Cerebellar cortex (tissue), 1 donor: ENCODE results near the gene OR2F2.

Experiments used
- DNase-seq: peaks from one replicate; pipeline ENCODE4 v3.0.0-alpha.2; 2015; ENCODE audit warnings: low spot score

The OR2F2 gene

GRCh38 chr7:143914938-143915652 lies 19.9 kb upstream of the OR2F2 start:
- no peak for DNase-seq

- DNase-seq: no peak
Measured at GRCh38 chr7:143924851-143925250, 10.2 kb upstream of the OR2F2 start.

- no peak for DNase-seq
Measured at GRCh38 chr7:143929224-143929920, 5.7 kb upstream of the OR2F2 start.

DNA sequence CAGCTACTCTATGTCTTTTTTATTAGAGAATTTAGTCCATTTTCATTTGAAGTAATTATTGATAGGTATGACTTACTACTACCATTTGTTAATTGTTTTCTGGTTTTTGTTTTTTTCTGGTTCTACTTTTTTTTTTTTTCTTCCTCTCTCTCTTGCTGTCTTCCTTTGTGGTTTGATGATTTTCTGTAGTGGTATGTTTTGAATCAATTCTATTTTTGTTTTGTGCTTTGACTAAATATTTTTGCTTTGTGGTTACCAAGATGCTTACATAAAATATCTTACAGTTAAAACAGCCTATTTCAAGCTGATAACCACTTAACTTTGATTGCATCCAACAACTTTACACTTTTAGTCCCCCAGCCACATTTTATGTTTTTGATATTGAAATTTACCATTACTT lies 3.3 kb upstream of the OR2F2 start:
- no peak for DNase-seq

GRCh38 chr7:143936087-143937009 lies 1.3 kb downstream of the OR2F2 start:
- DNase-seq: no peak

- no peak for DNase-seq
Measured at GRCh38 chr7:143938379-143939243, 3.6 kb downstream of the OR2F2 start.

GRCh38 chr7:143945423-143945822 lies 10.4 kb downstream of the OR2F2 start:
- DNase-seq: no peak

GRCh38 chr7:143947111-143947510 lies 12.1 kb downstream of the OR2F2 start:
- no peak for DNase-seq

GRCh38 chr7:143948733-143949132 lies 13.7 kb downstream of the OR2F2 start:
- no peak for DNase-seq

DNA sequence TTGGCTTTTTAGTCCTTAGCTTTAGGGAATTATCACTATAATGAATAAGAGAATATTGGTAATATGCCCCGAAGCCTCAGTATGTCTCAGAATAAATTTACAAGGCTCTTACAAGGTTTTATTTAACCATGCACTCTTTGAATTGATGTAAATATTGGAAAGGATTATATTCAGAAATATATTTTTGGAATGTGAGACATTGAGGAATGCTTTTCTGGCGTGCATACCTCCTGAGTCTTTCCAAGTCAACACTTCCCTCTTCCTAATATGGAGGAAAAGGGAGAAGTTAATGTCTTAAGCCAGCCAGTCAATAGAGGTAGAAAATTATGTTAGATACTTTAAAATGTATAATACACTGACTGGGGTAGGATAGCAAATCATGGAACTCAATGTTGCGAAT lies 18.4 kb downstream of the OR2F2 start:
- no peak for DNase-seq

GRCh38 chr7:143954135-143954534 lies 19.1 kb downstream of the OR2F2 start:
- DNase-seq: no peak

GRCh38 chr7:143954544-143954943 lies 19.5 kb downstream of the OR2F2 start, which contains the start of gene OR2F1:
Gene OR2F1, plus strand, starts transcription at chr7:143954844. Its CDS starts 5,127 bp downstream, at chr7:143959971.
- no peak for DNase-seq

DNA sequence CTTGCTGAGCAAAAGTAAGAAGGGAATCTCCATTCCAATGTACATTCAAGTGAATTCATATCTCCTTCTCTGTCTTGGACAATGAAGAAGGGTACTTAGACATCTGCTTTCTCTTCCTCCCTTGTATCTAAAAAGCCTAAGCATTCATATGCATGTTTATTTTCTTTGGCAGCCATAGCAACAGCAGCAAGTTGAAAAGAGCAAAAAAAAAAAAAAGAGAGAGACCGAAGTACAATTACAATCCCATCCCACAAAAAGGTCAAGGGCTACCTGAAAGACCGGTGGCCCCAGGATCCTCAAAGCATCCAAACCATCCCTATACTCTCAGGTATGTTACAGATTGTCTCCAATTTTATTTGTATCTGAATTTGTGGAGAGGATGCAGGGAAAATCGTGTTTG lies 23.7 kb downstream of the OR2F2 start:
- DNase-seq: no peak

DNA sequence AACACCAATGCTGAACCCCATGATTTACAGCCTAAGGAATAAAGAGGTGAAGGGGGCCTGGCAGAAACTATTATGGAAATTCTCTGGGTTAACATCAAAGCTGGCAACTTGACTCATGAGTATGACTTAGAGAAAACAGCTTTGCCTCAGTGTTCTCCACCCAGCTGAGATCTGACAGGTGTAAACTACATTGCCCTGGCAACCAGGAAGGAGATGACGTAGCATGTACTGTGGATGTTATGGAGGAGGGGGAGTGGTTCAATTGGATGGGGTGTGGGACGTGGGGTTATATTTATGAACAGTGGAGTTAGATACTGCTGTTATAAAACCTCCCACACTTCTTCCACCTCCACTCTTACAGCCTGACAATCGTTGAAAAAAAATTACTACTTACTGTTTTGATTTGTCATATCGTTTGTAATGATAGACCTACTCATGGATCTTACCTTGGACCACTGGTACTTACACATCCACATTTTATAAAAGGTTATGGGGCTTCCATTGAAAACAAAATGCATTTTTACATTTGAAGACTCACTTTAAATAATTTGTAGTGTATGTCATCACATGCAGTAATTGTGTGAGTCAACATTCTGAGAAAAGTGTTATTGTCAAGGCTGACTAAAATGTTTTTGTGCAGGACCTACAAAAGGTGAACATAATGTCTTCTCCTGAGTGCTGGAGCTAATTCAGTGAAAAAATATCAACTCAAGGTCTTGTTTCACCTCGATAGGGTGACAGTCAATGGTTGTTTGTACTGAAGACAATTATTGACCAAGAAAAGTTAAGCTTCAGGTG lies 26.0 kb downstream of the OR2F2 start:
- no peak for DNase-seq

DNA sequence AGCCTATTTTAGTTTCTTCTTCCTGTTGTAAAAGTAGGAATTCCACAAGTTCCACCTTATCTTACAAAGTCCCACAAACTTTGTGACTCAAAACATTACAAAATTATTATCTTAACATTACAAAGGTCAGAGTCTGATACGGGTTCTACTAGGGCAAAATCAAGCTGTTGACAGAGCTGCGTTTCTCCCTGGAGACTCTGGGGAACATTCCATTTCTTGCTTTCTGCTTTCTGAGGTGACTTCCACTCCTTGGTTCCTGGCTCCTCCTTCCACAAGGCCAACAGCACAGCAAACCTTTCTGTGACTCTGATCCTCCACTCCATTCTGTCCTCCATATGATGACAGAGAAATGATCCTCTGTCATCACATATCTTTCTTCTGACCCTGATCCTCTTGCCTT lies 30.2 kb downstream of the OR2F2 start:
- DNase-seq: no peak

DNA sequence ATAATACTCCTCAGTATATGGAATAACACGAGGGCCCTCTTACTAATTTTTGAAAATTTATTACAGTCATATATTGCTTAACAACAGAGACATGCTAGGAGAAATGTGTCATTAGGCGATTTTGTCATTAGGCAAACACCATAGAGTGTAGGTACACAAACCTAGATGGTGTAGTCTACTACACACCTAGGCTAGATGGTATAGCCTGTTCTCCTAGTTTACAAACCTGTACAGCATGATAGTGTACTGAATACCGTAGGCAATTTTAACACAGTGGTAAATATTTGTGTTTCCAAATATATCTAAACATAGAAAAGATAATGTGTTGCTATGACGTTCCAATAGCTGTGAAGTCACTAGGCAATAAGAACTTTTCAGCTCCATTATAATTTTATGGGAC lies 32.4 kb downstream of the OR2F2 start:
- no peak for DNase-seq

DNA sequence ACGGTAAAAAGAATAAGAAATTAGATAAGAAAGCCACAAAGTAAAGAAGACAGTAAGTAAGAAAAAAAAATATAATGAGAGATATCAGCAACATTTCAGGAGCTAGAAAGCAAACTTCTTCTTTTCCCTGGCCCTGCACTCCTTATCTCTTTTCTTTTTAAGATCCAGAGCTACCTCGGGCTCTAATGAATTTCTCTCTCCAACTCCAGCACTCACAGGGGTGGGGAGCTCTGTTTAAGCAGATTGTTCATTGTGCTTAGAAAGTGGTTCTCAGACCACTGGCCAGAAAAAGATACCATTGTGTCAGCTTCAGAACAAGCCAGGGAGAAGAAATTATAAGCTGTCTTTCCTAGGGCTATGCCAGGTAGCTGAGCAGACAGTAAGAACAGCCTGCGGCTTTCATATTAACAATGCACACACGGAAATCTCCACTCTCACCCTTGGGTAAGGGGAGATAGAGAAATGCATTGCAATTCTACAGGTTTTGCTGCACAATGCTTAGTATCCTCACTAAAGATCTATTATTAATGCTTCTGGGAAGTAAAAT lies 38.9 kb downstream of the OR2F2 start:
- no peak for DNase-seq

DNA sequence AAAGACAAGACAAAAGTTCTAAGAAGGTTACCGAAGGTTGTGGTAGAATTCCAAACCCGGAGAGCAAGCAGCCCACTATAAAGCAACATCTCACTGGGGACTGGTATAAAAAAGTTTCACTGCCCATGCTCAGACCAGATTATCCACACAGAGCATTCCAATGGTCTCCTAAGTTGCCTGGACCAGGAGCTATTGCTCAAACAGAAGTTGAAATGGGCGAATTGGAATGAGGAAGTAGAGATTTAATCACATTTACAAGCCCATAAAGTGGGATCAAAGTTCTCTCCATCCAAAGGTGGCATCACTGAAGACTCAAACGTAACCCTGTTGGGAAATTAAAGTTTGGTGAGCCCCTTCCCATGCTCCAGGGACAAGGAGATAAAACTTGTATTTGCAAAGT lies 39.4 kb downstream of the OR2F2 start:
- no peak for DNase-seq

- DNase-seq: no peak
Measured at GRCh38 chr7:143975617-143976016, 40.6 kb downstream of the OR2F2 start.

GRCh38 chr7:143978585-143978984 lies 43.6 kb downstream of the OR2F2 start:
- no peak for DNase-seq
